ENCODE measurements around the gene ARFGAP1. TPM values are rescaled to one million over a fixed set of nuclear protein-coding genes. Genes with fewer than 3 reads are reported as not detected.

The ARFGAP1 gene
- polyA plus RNA-seq, 1 donor (not counting 4 experiments of a cell fraction or from before 2014, with no cell fraction given), result 31.5 TPM

GRCh38 chr20:63282946-63283345, 10.3 kb downstream of the ARFGAP1 start:
- no peaks in the 10 kb centered on the region for H3K27me3 ChIP-seq (ENCODE audit: control insufficient read depth, extremely low read depth, insufficient read depth, low read length)
- no peak overlapping the region for H3K4me2 ChIP-seq (ENCODE audit: control insufficient read depth, extremely low read depth, insufficient read depth, low read depth, low read length)
- dilution Hi-C loops (cut with MboI; ENCODE audit: extremely low pct_ligation_motif_present, low sequenced_read_pairs), result loop anchor here (10.0 kb wide), 1 partner anchor 58 kb away; no protein-coding TSS in a partner anchor
- no peaks in the 10 kb centered on the region for H3K79me2 ChIP-seq (ENCODE audit: control insufficient read depth, insufficient read depth, low read length)
- no peak for FAIRE-seq
- peaks cover 3% of the 10 kb centered on the region for H4K20me1 ChIP-seq (ENCODE audit: control insufficient read depth, extremely low read depth, insufficient read depth, low read length)
- no peaks in the 10 kb centered on the region for H3K4me1 ChIP-seq (ENCODE audit: control insufficient read depth, extremely low read depth, insufficient read depth, low read length)
- H3K4me3 ChIP-seq (ENCODE audit: control insufficient read depth in 2 of 3, extremely low read depth in 1 of 3, insufficient read depth in 2 of 3, low read depth in 1 of 3, low read length in 3 of 3), result no peak overlapping the region
- no peaks in the 10 kb centered on the region for H3K9me1 ChIP-seq (ENCODE audit: control insufficient read depth, extremely low read depth, insufficient read depth, low read length)
- TF ChIP-seq, protein P1, sequence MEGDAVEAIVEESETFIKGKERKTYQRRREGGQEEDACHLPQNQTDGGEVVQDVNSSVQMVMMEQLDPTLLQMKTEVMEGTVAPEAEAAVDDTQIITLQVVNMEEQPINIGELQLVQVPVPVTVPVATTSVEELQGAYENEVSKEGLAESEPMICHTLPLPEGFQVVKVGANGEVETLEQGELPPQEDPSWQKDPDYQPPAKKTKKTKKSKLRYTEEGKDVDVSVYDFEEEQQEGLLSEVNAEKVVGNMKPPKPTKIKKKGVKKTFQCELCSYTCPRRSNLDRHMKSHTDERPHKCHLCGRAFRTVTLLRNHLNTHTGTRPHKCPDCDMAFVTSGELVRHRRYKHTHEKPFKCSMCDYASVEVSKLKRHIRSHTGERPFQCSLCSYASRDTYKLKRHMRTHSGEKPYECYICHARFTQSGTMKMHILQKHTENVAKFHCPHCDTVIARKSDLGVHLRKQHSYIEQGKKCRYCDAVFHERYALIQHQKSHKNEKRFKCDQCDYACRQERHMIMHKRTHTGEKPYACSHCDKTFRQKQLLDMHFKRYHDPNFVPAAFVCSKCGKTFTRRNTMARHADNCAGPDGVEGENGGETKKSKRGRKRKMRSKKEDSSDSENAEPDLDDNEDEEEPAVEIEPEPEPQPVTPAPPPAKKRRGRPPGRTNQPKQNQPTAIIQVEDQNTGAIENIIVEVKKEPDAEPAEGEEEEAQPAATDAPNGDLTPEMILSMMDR (optimal IDR thresholded peaks at IDR 0.05 in 1 of 3, IDR thresholded peaks at IDR 0.05 in 1 of 3, conservative IDR thresholded peaks at IDR 0.05 in 1 of 3; ENCODE audit: extremely low read depth in 1 of 3, insufficient read depth in 2 of 3, low read length in 3 of 3), result no peak
- TF ChIP-seq EZH2 (IDR thresholded peaks at IDR 0.05; ENCODE audit: low read length), result no peak
- H3K27ac ChIP-seq (ENCODE audit: control insufficient read depth, insufficient read depth, low read length), result no peak overlapping the region
- H3K9me3 ChIP-seq (ENCODE audit: control insufficient read depth, low read depth, low read length), result no peaks in the 10 kb centered on the region
- peaks cover 27 to 36% of the 10 kb centered on the region in 2 experiments for H3K36me3 ChIP-seq (ENCODE audit: control insufficient read depth in 2 of 2, extremely low read depth in 1 of 2, insufficient read depth in 2 of 2, low read length in 2 of 2)
- H2AFZ ChIP-seq (ENCODE audit: control insufficient read depth, low read length), result no peak overlapping the region
- DNase-seq (ENCODE audit: low read depth, low spot score), result no peak
- no peak overlapping the region for H3K9ac ChIP-seq (ENCODE audit: control insufficient read depth, extremely low read depth, insufficient read depth, low read length)

DNA sequence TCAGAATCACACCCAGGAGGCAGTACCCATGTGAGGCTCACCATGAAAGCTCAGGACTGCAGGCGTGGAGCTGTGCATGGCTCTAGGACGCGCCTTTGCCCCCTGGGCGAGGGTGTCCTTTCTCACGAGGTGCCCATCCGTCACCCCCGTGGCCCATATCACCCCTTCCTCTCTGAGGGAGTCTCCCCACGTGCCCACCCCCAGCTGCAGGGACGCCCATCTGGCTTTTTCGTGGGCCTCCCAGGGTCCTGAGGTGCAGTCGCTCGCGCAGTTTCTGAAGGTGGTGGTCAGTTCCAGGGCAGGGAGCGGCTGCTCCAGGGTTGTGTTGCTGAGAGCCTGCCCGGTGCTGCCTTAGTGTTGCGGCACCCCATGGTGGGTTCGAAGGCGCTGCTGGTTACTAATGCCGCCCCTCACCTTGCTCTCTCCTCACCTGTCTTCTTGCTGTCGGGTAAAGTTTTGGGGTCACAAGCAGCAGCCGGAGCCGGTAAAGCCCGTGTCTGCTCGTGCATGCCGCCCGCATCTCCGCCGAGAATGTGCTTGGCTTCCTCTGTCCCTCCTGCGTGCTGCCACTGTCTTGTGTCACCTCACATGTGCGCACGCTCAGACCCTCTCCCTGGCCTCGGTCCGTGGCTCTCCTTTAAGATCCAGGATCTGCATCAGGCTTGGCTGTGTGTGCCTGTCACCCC, 10.9 kb downstream of the ARFGAP1 start:
- Histone ChIP-seq H3K4me1 (ENCODE audit: control insufficient read depth, extremely low read depth, insufficient read depth, low read length) (no peaks in the 10 kb centered on the region), H3K79me2 (ENCODE audit: control insufficient read depth, insufficient read depth, low read length) (no peaks in the 10 kb centered on the region), H3K9ac (ENCODE audit: control insufficient read depth, extremely low read depth, insufficient read depth, low read length) (no peak overlapping the region), H2AFZ (ENCODE audit: control insufficient read depth, low read length) (no peak overlapping the region), H3K9me1 (ENCODE audit: control insufficient read depth, extremely low read depth, insufficient read depth, low read length) (no peaks in the 10 kb centered on the region), H3K9me3 (ENCODE audit: control insufficient read depth, low read depth, low read length) (no peaks in the 10 kb centered on the region), H4K20me1 (ENCODE audit: control insufficient read depth, extremely low read depth, insufficient read depth, low read length) (peaks cover 3% of the 10 kb centered on the region), H3K27ac (ENCODE audit: control insufficient read depth, insufficient read depth, low read length) (no peak overlapping the region), H3K4me3 (ENCODE audit: control insufficient read depth in 2 of 3, extremely low read depth in 1 of 3, insufficient read depth in 2 of 3, low read depth in 1 of 3, low read length in 3 of 3) (no peak overlapping the region), H3K27me3 (ENCODE audit: control insufficient read depth, extremely low read depth, insufficient read depth, low read length) (no peaks in the 10 kb centered on the region), H3K36me3 (ENCODE audit: control insufficient read depth in 2 of 2, extremely low read depth in 1 of 2, insufficient read depth in 2 of 2, low read length in 2 of 2) (peaks cover 29 to 37% of the 10 kb centered on the region in 2 experiments), H3K4me2 (ENCODE audit: control insufficient read depth, extremely low read depth, insufficient read depth, low read depth, low read length) (no peak overlapping the region)
- no peak for FAIRE-seq
- TF ChIP-seq EZH2 (IDR thresholded peaks at IDR 0.05; ENCODE audit: low read length), result no peak
- TF ChIP-seq, protein P1 (optimal IDR thresholded peaks at IDR 0.05 in 1 of 3, IDR thresholded peaks at IDR 0.05 in 1 of 3, conservative IDR thresholded peaks at IDR 0.05 in 1 of 3; ENCODE audit: extremely low read depth in 1 of 3, insufficient read depth in 2 of 3, low read length in 3 of 3), result no peak
- DNase-seq (ENCODE audit: low read depth, low spot score), result no peak
- dilution Hi-C loops (cut with MboI; ENCODE audit: extremely low pct_ligation_motif_present, low sequenced_read_pairs), result loop anchor here (10.0 kb wide), 1 partner anchor 59 kb away; no protein-coding TSS in a partner anchor
